Activated T-cell treated with anti-CD3 and anti-CD28 coated beads for 48 hours (primary cell): Measurements from ENCODE around the gene NPY1R.

Experiments
- DNase-seq: peaks from one replicate; pipeline ENCODE4 v3.0.0-alpha.2; 2020; ENCODE audit warnings: low read depth

Gene NPY1R

GRCh38 chr4:163332526-163333406 lies at the start of gene NPY1R:
Gene NPY1R, minus strand, starts transcription at chr4:163332596. Its CDS starts 6,042 bp downstream, at chr4:163326554.
- DNase-seq = peak; percentile 15

- no peak for DNase-seq
Measured at GRCh38 chr4:163380703-163381102, 48.3 kb upstream of the NPY1R start.

- no peak for DNase-seq
Measured at GRCh38 chr4:163378661-163379060, 46.3 kb upstream of the NPY1R start.

DNA sequence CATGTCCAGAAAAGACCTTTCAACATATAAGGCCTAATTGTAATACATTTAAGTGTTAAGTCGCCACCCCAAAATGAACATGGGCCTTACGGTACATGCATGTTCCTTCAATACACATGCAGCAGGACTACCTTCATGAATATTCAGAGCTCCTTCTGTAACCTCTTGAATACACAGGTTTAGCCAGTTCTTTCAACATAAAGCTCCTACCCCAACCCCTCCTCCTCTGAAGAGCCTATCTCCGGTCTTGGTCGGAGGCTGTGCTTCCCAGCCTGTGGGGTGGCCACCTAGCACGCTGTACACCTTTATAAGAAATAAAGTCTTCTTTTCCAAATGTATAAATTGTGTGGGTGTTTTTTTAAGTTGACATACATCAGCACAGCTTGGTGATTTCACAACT lies 39.6 kb upstream of the NPY1R start:
- no peak for DNase-seq

GRCh38 chr4:163367651-163368050 lies 35.3 kb upstream of the NPY1R start:
- no peak for DNase-seq

GRCh38 chr4:163356104-163356503 lies 23.7 kb upstream of the NPY1R start:
- no peak for DNase-seq

- no peak for DNase-seq
Measured at GRCh38 chr4:163353054-163353453, 20.7 kb upstream of the NPY1R start.

GRCh38 chr4:163350672-163351071 lies 18.3 kb upstream of the NPY1R start:
- no peak for DNase-seq

GRCh38 chr4:163344147-163345125 lies 12.0 kb upstream of the NPY1R start:
- DNase-seq = no peak

GRCh38 chr4:163343604-163344146 lies 11.3 kb upstream of the NPY1R start, which contains the start of gene NPY5R:
Gene NPY5R, plus strand, starts transcription at chr4:163343892. Its CDS starts 6,382 bp downstream, at chr4:163350274.
- no peak for DNase-seq

- no peak for DNase-seq
Measured at GRCh38 chr4:163335384-163335783, 3.0 kb upstream of the NPY1R start.

GRCh38 chr4:163331629-163332376 lies 593 bp downstream of the NPY1R start:
- no peak for DNase-seq

GRCh38 chr4:163330916-163331628 lies 1.3 kb downstream of the NPY1R start:
- no peak for DNase-seq

- no peak for DNase-seq
Measured at GRCh38 chr4:163317110-163317509, 15.3 kb downstream of the NPY1R start.

- DNase-seq = no peak
Measured at GRCh38 chr4:163309466-163309865, 22.9 kb downstream of the NPY1R start.

GRCh38 chr4:163303069-163303468 lies 29.3 kb downstream of the NPY1R start:
- DNase-seq = no peak

DNA sequence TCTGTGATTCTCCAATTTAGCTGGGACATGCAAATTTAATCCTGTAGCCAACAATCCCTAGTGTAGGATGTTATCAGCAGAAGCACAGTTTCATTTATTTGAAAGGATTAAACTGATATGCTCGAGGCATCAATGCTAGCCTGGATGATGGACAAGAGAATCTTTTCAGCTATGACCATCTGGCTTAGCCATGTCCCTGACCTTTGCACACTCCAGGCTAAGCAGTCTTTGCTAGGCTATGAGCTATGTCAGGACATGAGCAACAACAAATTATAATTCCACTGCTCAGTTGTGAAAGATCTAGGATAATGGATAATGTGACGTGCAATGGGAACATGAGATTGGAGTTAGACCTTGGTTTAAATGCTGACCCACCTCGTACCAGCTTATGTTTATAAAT lies 32.0 kb downstream of the NPY1R start:
- no peak for DNase-seq

DNA sequence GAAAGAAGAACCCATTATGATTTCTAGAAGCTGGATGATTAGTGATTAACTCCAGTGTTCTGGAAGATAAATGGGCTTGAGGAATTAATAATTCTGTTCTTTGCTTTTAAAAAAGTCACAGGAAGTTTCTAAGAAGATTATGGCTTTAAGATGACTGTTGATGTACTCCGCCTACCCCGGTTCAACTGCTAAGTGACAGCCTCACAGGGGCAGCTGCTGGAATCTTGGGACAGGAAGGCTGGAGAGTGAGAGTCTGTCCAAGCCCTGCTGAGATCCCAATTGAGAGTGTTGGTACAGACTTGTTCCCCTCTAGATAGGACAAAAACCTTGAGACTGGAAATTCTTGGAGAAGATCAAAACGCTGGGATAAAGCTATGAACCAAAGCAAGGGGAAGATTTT lies 37.3 kb downstream of the NPY1R start:
- no peak for DNase-seq

- DNase-seq = no peak
Measured at GRCh38 chr4:163284304-163284703, 48.1 kb downstream of the NPY1R start.

DNA sequence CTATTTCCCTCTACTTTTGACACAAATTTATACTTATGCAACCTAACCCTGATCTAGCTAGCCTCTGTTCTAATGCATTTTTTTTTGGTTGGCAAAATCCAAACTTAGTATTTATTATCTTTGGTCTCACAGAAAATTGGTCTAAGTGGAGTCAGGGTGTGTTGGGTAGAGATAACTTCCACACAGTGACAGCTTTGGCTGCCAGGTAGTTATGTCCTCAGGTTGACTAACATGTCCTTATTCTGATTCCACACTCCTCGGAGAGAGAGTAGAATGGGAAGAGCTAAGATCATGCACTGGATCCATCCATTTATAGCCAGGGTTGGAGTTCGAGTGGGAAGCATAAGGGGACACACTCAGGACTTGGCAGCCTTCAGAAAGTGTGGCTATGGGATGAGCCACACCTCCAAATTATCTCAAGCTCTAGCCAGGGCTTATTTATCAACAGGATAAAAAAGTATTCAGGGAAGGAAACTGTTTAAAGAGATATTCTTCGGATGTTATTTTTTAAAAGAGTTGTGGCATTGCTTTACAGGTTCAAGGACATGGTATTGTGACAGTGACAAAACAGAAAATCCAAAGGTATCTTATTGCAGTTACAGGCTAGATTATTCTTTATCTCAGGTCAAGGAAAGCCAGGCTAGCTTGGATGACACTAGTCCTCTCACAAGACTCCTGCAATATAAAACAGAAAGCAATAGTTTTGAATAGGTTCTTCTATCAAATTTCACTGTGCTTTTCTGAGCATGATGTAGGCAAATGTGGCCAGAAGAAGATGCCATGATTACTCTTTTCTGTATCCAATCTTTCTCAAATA lies 51.5 kb downstream of the NPY1R start:
- no peak for DNase-seq
